Measurements from ENCODE around the gene TTC21A.

The TTC21A gene

DNA sequence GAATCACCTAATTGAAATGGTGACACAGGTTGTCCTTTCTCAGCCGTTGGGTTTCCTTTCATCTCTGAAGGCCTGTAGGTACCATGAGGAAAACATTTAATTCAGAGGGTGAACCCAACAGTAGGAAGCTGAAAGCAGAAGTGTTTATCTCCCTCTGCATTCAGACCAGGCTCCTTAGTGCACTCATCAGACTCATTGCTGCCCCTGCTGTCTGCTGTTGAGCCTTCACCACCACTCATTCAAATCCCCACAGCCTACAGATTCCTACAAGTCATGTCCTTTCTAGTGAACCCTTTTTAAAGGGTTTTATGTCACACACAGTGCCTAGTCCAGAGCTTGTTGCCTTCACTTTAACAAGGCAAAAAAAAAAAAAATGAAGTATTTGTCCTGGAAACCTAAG is 42.3 kb upstream of the TTC21A start (continued):
- TF ChIP-seq TSHZ2 (CRISPR knock-in tag; IDR thresholded peaks at IDR 0.05), result no peak
- TF ChIP-seq BACH2 (CRISPR knock-in tag; IDR thresholded peaks at IDR 0.05; ENCODE audit: borderline replicate concordance), result no peak
- TF ChIP-seq ZNF565 (CRISPR knock-in tag; conservative IDR thresholded peaks at IDR 0.05; ENCODE audit: low read depth), result no peak

DNA sequence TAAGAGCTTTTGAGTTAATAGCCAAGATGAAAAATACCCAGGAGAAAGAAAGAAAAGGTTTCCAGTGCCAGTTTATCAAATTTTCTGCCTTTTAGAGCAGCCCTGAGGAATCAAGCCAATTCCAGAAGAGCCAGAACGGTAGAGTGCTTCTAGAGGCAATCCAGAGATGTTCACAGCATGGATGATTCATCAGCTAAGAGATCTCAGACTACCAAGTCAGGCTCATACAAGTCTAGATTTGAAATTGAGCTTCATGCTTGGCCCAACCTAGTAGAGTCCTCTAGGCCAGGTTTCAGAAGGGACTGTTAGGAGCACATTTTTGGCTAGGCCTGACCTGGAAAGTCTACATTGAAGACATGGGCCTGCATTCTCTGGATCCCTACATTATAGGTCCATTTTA is 40.2 kb upstream of the TTC21A start:
- TF ChIP-seq GLIS3 (CRISPR knock-in tag; IDR thresholded peaks at IDR 0.05) (no peak), ZFP30 (CRISPR knock-in tag; IDR thresholded peaks at IDR 0.05) (no peak)
- no peak for ATAC-seq

- TF ChIP-seq CSRNP3 (CRISPR knock-in tag; IDR thresholded peaks at IDR 0.05) (no peak), ZNF70 (CRISPR knock-in tag; IDR thresholded peaks at IDR 0.05) (no peak), CREB5 (CRISPR knock-in tag; IDR thresholded peaks at IDR 0.05; ENCODE audit: low read depth) (no peak), ZFP3 (CRISPR knock-in tag; IDR thresholded peaks at IDR 0.05) (no peak), RARB (CRISPR knock-in tag; IDR thresholded peaks at IDR 0.05) (no peak), PPARA (CRISPR knock-in tag; IDR thresholded peaks at IDR 0.05; ENCODE audit: borderline replicate concordance) (no peak), ZFP30 (CRISPR knock-in tag; IDR thresholded peaks at IDR 0.05) (no peak), BACH2 (CRISPR knock-in tag; IDR thresholded peaks at IDR 0.05; ENCODE audit: borderline replicate concordance) (no peak), TOX (CRISPR knock-in tag; IDR thresholded peaks at IDR 0.05; ENCODE audit: borderline replicate concordance) (no peak), ARNTL (CRISPR knock-in tag; IDR thresholded peaks at IDR 0.05; ENCODE audit: borderline replicate concordance, low read depth) (no peak), GLIS3 (CRISPR knock-in tag; IDR thresholded peaks at IDR 0.05) (no peak)
- TF ChIP-seq, protein P1, sequence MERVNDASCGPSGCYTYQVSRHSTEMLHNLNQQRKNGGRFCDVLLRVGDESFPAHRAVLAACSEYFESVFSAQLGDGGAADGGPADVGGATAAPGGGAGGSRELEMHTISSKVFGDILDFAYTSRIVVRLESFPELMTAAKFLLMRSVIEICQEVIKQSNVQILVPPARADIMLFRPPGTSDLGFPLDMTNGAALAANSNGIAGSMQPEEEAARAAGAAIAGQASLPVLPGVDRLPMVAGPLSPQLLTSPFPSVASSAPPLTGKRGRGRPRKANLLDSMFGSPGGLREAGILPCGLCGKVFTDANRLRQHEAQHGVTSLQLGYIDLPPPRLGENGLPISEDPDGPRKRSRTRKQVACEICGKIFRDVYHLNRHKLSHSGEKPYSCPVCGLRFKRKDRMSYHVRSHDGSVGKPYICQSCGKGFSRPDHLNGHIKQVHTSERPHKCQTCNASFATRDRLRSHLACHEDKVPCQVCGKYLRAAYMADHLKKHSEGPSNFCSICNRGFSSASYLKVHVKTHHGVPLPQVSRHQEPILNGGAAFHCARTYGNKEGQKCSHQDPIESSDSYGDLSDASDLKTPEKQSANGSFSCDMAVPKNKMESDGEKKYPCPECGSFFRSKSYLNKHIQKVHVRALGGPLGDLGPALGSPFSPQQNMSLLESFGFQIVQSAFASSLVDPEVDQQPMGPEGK (CRISPR knock-in tag; IDR thresholded peaks at IDR 0.05; ENCODE audit: borderline replicate concordance), result no peak
- no peak for ATAC-seq
These were observed 38.9 kb upstream of the TTC21A start for GRCh38 chr3:39068556-39068955.

DNA sequence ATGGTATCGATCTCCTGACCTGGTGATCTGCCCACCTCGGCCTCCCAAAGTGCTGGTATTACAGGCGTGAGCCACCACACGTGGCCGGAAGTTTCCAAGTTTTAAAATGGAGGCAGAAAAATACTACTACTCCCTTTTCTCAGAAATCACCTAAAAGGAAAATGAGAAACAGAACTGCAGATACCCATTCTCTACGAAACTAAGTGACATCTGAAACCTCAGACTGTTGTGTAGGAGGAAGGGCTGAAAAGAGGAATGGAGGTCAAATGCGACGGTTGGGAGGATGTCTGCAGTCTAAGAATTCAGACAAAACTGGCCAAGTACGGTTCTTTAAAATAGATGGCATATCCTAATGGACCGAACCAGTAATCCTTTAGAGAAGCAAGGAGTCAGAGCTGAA is 31.6 kb upstream of the TTC21A start:
- ATAC-seq, result no peak
- TF ChIP-seq ZC3H10 (CRISPR knock-in tag; IDR thresholded peaks at IDR 0.05) (no peak), SNAI2 (CRISPR knock-in tag; IDR thresholded peaks at IDR 0.05) (no peak), ZNF70 (CRISPR knock-in tag; IDR thresholded peaks at IDR 0.05) (no peak), PPARA (CRISPR knock-in tag; IDR thresholded peaks at IDR 0.05; ENCODE audit: borderline replicate concordance) (no peak), BACH2 (CRISPR knock-in tag; IDR thresholded peaks at IDR 0.05; ENCODE audit: borderline replicate concordance) (no peak), TSHZ2 (CRISPR knock-in tag; IDR thresholded peaks at IDR 0.05) (no peak), ZNF565 (CRISPR knock-in tag; conservative IDR thresholded peaks at IDR 0.05; ENCODE audit: low read depth) (no peak), ZFP3 (CRISPR knock-in tag; IDR thresholded peaks at IDR 0.05) (no peak), ISL1 (CRISPR knock-in tag; IDR thresholded peaks at IDR 0.05) (no peak), CREB5 (CRISPR knock-in tag; IDR thresholded peaks at IDR 0.05; ENCODE audit: low read depth) (no peak), CSDC2 (CRISPR knock-in tag; IDR thresholded peaks at IDR 0.05) (no peak), ARNTL (CRISPR knock-in tag; IDR thresholded peaks at IDR 0.05; ENCODE audit: borderline replicate concordance, low read depth) (no peak), CSRNP3 (CRISPR knock-in tag; IDR thresholded peaks at IDR 0.05) (no peak), ZNF8 (CRISPR knock-in tag; IDR thresholded peaks at IDR 0.05) (no peak), ESRRG (CRISPR knock-in tag; IDR thresholded peaks at IDR 0.05) (no peak)
- TF ChIP-seq, protein P1 (CRISPR knock-in tag; IDR thresholded peaks at IDR 0.05; ENCODE audit: borderline replicate concordance), result no peak

Data from SK-N-SH treated with all-trans-retinoic acid at 6 μM for 48 hours (cell line).